HG03565 (cell line): ENCODE results near the gene IFFO2.
"Not testable (repeated sequence)": the region's sequence is repeated elsewhere in the genome, so short reads cannot be mapped to it uniquely, and the experiment has no call there.

Experiments used
- ATAC-seq: cut with Tn5 transposase; IDR thresholded peaks from one replicate; pipeline ENCODE4 v1.9.1; 2021; ENCODE audit warnings: mild to moderate bottlenecking, moderate library complexity; ENCODE audit not compliant: unreplicated experiment

The IFFO2 gene

GRCh38 chr1:18900303-18900841 is 56.1 kb downstream of the IFFO2 start:
- no peak for ATAC-seq

- ATAC-seq: no peak
Observed at GRCh38 chr1:18899363-18900049, 57.0 kb downstream of the IFFO2 start.

- no peak for ATAC-seq
Observed at GRCh38 chr1:18898567-18898966, 57.9 kb downstream of the IFFO2 start.

- ATAC-seq: no peak
Observed at GRCh38 chr1:18895317-18895716, 61.2 kb downstream of the IFFO2 start.

GRCh38 chr1:18893120-18893519 is 63.4 kb downstream of the IFFO2 start:
- ATAC-seq: no peak

GRCh38 chr1:18891858-18892257 is 64.6 kb downstream of the IFFO2 start:
- ATAC-seq: not testable (repeated sequence)

GRCh38 chr1:18891426-18891780 is 65.1 kb downstream of the IFFO2 start:
- ATAC-seq: no peak

GRCh38 chr1:18890706-18891425 is 65.6 kb downstream of the IFFO2 start:
- ATAC-seq: no peak

- ATAC-seq: no peak
Observed at GRCh38 chr1:18886003-18886335, 70.5 kb downstream of the IFFO2 start.

- ATAC-seq: no peak
Observed at GRCh38 chr1:18885311-18886002, 71.0 kb downstream of the IFFO2 start.

GRCh38 chr1:18884727-18885126 is 71.7 kb downstream of the IFFO2 start:
- no peak for ATAC-seq

- no peak for ATAC-seq
Observed at GRCh38 chr1:18884419-18884717, 72.1 kb downstream of the IFFO2 start.

GRCh38 chr1:18883636-18884418 is 72.6 kb downstream of the IFFO2 start:
- ATAC-seq: no peak

- no peak for ATAC-seq
Observed at GRCh38 chr1:18883079-18883478, 73.4 kb downstream of the IFFO2 start.

GRCh38 chr1:18882486-18882885 is 74.0 kb downstream of the IFFO2 start:
- ATAC-seq: no peak

- no peak for ATAC-seq
Observed at GRCh38 chr1:18881642-18882431, 74.6 kb downstream of the IFFO2 start.

- ATAC-seq: no peak
Observed at GRCh38 chr1:18881164-18881563, 75.3 kb downstream of the IFFO2 start.

GRCh38 chr1:18880585-18880984 is 75.9 kb downstream of the IFFO2 start:
- no peak for ATAC-seq

- ATAC-seq: no peak
Observed at GRCh38 chr1:18879791-18880309, 76.6 kb downstream of the IFFO2 start.

GRCh38 chr1:18879215-18879790 is 77.2 kb downstream of the IFFO2 start:
- ATAC-seq: no peak
